ENCODE measurements around the gene PAFAH2.

GRCh38 chr1:25913206-25913605 is 84.7 kb downstream of the PAFAH2 start:
- TF ChIP-seq ZFP30 (CRISPR knock-in tag; IDR thresholded peaks at IDR 0.05): no peak
- TF ChIP-seq ZNF70 (CRISPR knock-in tag; IDR thresholded peaks at IDR 0.05): no peak
- TF ChIP-seq TCF4 (CRISPR knock-in tag; IDR thresholded peaks at IDR 0.05; ENCODE audit: borderline replicate concordance): no peak
- TF ChIP-seq ZFP3 (CRISPR knock-in tag; IDR thresholded peaks at IDR 0.05): no peak
- TF ChIP-seq ESRRG (CRISPR knock-in tag; IDR thresholded peaks at IDR 0.05): no peak
- TF ChIP-seq CREB5 (CRISPR knock-in tag; IDR thresholded peaks at IDR 0.05; ENCODE audit: low read depth): no peak
- TF ChIP-seq ISL1 (CRISPR knock-in tag; IDR thresholded peaks at IDR 0.05): no peak
